GM23338 (cell line): Measurements from ENCODE around the gene SLC40A1. TPM values are rescaled to one million over a fixed set of nuclear protein-coding genes. Genes with fewer than 3 reads are reported as not detected.

ENCODE experiments used
- ATAC-seq: fragments of 200-7000 bp; cut with Tn5 transposase; 3 replicates; pipeline ENCODE4 v1.9.1; 2020
- DNase-seq: peaks from one replicate; pipeline ENCODE4 v3.0.0-alpha.2; 2015; ENCODE audit warnings: low spot score
- H2AFZ ChIP-seq: fragments of 200-600 bp; sonication (generic); 2 replicates; pipeline ENCODE4 v1.8.0; 2016; ENCODE audit warnings: antibody characterized with exemption, mild to moderate bottlenecking, moderate library complexity
- H3F3A ChIP-seq: fragments of 200-600 bp; sonication (generic); replicated peaks from 2 replicates; pipeline ENCODE4 v1.8.0; 2017; ENCODE audit warnings: antibody characterized with exemption, mixed run types, low read depth
- H3K27ac ChIP-seq: fragments of 200-600 bp; sonication (generic); 2 replicates; pipeline ENCODE4 v1.6.1; 2016; ENCODE audit warnings: low read depth
- H3K27me3 ChIP-seq: fragments of 200-600 bp; sonication (generic); 2 replicates; pipeline ENCODE4 v1.8.0; 2016; ENCODE audit warnings: mild to moderate bottlenecking, mixed run types, moderate library complexity; ENCODE audit not compliant: insufficient read depth
- H3K36me3 ChIP-seq: fragments of 200-600 bp; sonication (generic); 2 replicates; pipeline ENCODE4 v1.8.0; 2016; ENCODE audit warnings: mild to moderate bottlenecking; ENCODE audit not compliant: insufficient read depth
- H3K4me1 ChIP-seq: fragments of 200-600 bp; sonication (generic); 2 replicates; pipeline ENCODE4 v1.8.0; 2016; ENCODE audit warnings: mild to moderate bottlenecking, moderate library complexity; ENCODE audit not compliant: insufficient read depth
- H3K4me2 ChIP-seq: fragments of 200-600 bp; sonication (generic); 2 replicates; pipeline ENCODE4 v1.7.1; 2017; ENCODE audit warnings: mixed run types
- H3K4me3 ChIP-seq: fragments of 200-600 bp; sonication (generic); 2 replicates; pipeline ENCODE4 v1.6.1; 2016; ENCODE audit warnings: mixed run types
- H3K79me2 ChIP-seq: fragments of 200-600 bp; sonication (generic); replicated peaks from 2 replicates; pipeline ENCODE4 v1.8.0; 2017; ENCODE audit warnings: mild to moderate bottlenecking; ENCODE audit not compliant: insufficient read depth
- H3K9me2 ChIP-seq: fragments of 200-600 bp; sonication (generic); 2 replicates; pipeline ENCODE4 v1.8.0; 2017; ENCODE audit not compliant: insufficient read depth
- H4K20me1 ChIP-seq: fragments of 200-600 bp; sonication (generic); replicated peaks from 2 replicates; pipeline ENCODE4 v1.8.0; 2017; ENCODE audit warnings: mild to moderate bottlenecking; ENCODE audit not compliant: insufficient read depth
- H3K27ac Mint-ChIP-seq: 2 replicates; pipeline ENCODE4 v1.8.0; 2020; ENCODE audit warnings: inconsistent platforms, mild to moderate bottlenecking, moderate library complexity, mixed read lengths
- H3K27me3 Mint-ChIP-seq: 3 replicates; pipeline ENCODE4 v1.8.0; 2022; ENCODE audit warnings: low read depth, mild to moderate bottlenecking, moderate library complexity, mixed read lengths, inconsistent platforms; ENCODE audit not compliant: insufficient read depth, poor library complexity
- H3K36me3 Mint-ChIP-seq: 3 replicates; pipeline ENCODE4 v1.8.0; 2021; ENCODE audit warnings: low read depth, mild to moderate bottlenecking, inconsistent platforms, moderate library complexity, mixed read lengths
- H3K4me1 Mint-ChIP-seq: 3 replicates; pipeline ENCODE4 v1.8.0; 2020; ENCODE audit warnings: mild to moderate bottlenecking, inconsistent platforms, mixed read lengths
- H3K4me3 Mint-ChIP-seq: 3 replicates; pipeline ENCODE4 v1.8.0; 2021; ENCODE audit warnings: moderate library complexity, mild to moderate bottlenecking, inconsistent platforms, mixed read lengths
- H3K9me3 Mint-ChIP-seq: 3 replicates; pipeline ENCODE4 v1.8.0; 2020; ENCODE audit warnings: moderate library complexity, mild to moderate bottlenecking, inconsistent platforms, mixed read lengths
- CTCF ChIP-seq, 2 experiments: fragments of 200-600 bp in 1 of 2; sonication (generic) in 1 of 2; conservative IDR thresholded peaks; 2 replicates each; pipeline versions ENCODE4 v1.5.1 to v1.6.1; 2016 to 2017; ENCODE audit warnings: antibody characterized with exemption in 2 of 2, low read depth in 2 of 2, mild to moderate bottlenecking in 2 of 2, moderate library complexity in 1 of 2
- ETS1 ChIP-seq: IDR thresholded peaks from 2 replicates; pipeline ENCODE4 v1.6.1; 2016; ENCODE audit warnings: antibody characterized with exemption
- JUNB ChIP-seq: IDR thresholded peaks from one replicate; pipeline ENCODE4 v1.6.1; 2016; ENCODE audit warnings: antibody characterized with exemption; ENCODE audit not compliant: unreplicated experiment
- POLR2AphosphoS5 ChIP-seq: IDR thresholded peaks from 2 replicates; pipeline ENCODE4 v1.6.1; 2016; ENCODE audit warnings: antibody characterized with exemption, low read depth
- REST ChIP-seq: IDR thresholded peaks from one replicate; pipeline ENCODE4 v1.6.1; 2018; ENCODE audit warnings: antibody characterized with exemption; ENCODE audit not compliant: unreplicated experiment
- STAT1 ChIP-seq: IDR thresholded peaks from one replicate; pipeline ENCODE4 v1.6.1; 2016; ENCODE audit warnings: antibody characterized with exemption; ENCODE audit not compliant: unreplicated experiment
- ZNF114 ChIP-seq: fragments of 250-450 bp; sonication (Bioruptor Pico); IDR thresholded peaks from 2 replicates; pipeline ENCODE4 v1.5.0; 2020; ENCODE audit warnings: mild to moderate bottlenecking, moderate library complexity
- ZNF331 ChIP-seq: fragments of 250-450 bp; sonication (Bioruptor Pico); IDR thresholded peaks from 2 replicates; pipeline ENCODE4 v1.5.0; 2020; ENCODE audit warnings: low read depth, mild to moderate bottlenecking, moderate library complexity
- ZNF462 ChIP-seq: fragments of 250-450 bp; sonication (Bioruptor Pico); IDR thresholded peaks from 2 replicates; pipeline ENCODE4 v1.5.0; 2020; ENCODE audit warnings: mild to moderate bottlenecking, moderate library complexity
- polyA plus RNA-seq: library from polyadenylated mRNA; unstranded; fragments of >200 nt; fragmentation: Nextera tagmentation; extraction: Ambion mirVana; gene quantifications from 2 replicates; pipeline ENCODE4 v1.2.1, GENCODE V29; 2016
- total RNA-seq: library from RNA; depleted of rRNA; stranded (reverse); fragments of >200 nt; shearing (Covaris generic); gene quantifications from 2 replicates; pipeline ENCODE4 v1.2.3, GENCODE V29; 2014

Gene SLC40A1
- total and polyA plus RNA-seq, 2 experiments from 2014 or later, result 0.08 TPM; not detected in 1

- Histone ChIP-seq H4K20me1 (no peaks in the 10 kb centered on the region), H3K4me2 (no peak overlapping the region), H3K4me1 (no peaks in the 10 kb centered on the region), H3K79me2 (no peaks in the 10 kb centered on the region), H3K27ac (no peak overlapping the region), H3K4me3 (no peak overlapping the region), H3K9me2 (peaks cover 4% of the 10 kb centered on the region; the same call in 1 of the 2 replicates), H3K36me3 (no peaks in the 10 kb centered on the region), H2AFZ (no peak overlapping the region), H3K27me3 (peaks cover 25% of the 10 kb centered on the region), H3F3A (no peaks in the 10 kb centered on the region)
- ATAC-seq (no peak), DNase-seq (no peak)
- no peaks in the 10 kb centered on the region for H3K36me3 Mint-ChIP-seq
- no peak overlapping the region for H3K4me3 Mint-ChIP-seq
- TF ChIP-seq STAT1 (no peak), JUNB (no peak), REST (no peak), POLR2AphosphoS5 (no peak)
- no peak overlapping the region for H3K27ac Mint-ChIP-seq
- H3K27me3 Mint-ChIP-seq, result no peaks in the 10 kb centered on the region
- no peaks in the 10 kb centered on the region for H3K4me1 Mint-ChIP-seq
- no peaks in the 10 kb centered on the region for H3K9me3 Mint-ChIP-seq
Observed at GRCh38 chr2:189570570-189571031, 10.0 kb downstream of the SLC40A1 start.

- H3K27me3 Mint-ChIP-seq, result no peaks in the 10 kb centered on the region
- Histone ChIP-seq H3K4me3 (no peak overlapping the region), H2AFZ (no peak overlapping the region), H3F3A (no peaks in the 10 kb centered on the region), H3K27ac (no peak overlapping the region), H3K27me3 (peaks cover 16% of the 10 kb centered on the region), H3K79me2 (no peaks in the 10 kb centered on the region), H3K4me1 (no peaks in the 10 kb centered on the region), H3K4me2 (no peak overlapping the region), H3K9me2 (peaks cover 4% of the 10 kb centered on the region; the same call in 1 of the 2 replicates), H4K20me1 (no peaks in the 10 kb centered on the region), H3K36me3 (no peaks in the 10 kb centered on the region)
- no peak overlapping the region for H3K27ac Mint-ChIP-seq
- DNase-seq (no peak), ATAC-seq (no peak)
- no peak overlapping the region for H3K4me3 Mint-ChIP-seq
- H3K4me1 Mint-ChIP-seq, result no peaks in the 10 kb centered on the region
- no peaks in the 10 kb centered on the region for H3K9me3 Mint-ChIP-seq
- H3K36me3 Mint-ChIP-seq, result no peaks in the 10 kb centered on the region
- no peak for TF ChIP-seq ZNF462 (CRISPR knock-in tag)
- no peak for TF ChIP-seq ZNF114 (CRISPR knock-in tag)
- TF ChIP-seq ZNF331, result no peak
- no peak for TF ChIP-seq JUNB
- no peak for TF ChIP-seq ETS1
- no peak for TF ChIP-seq CTCF (conservative IDR thresholded peaks at IDR 0.05; ENCODE audit: low read depth in 2 of 2)
- no peak for TF ChIP-seq STAT1
Observed at GRCh38 chr2:189569295-189569910, 11.2 kb downstream of the SLC40A1 start.
